AG04450 (cell line): ENCODE measurements around the gene SEMA3C. TPM values are rescaled to one million over a fixed set of nuclear protein-coding genes. Genes with fewer than 3 reads are reported as not detected.

Experiments
- CTCF ChIA-PET: fragments of 300-600, 350-600 bp; formaldehyde crosslinking; extraction: SDS; loops from one replicate; lab custom pipeline; 2022; ENCODE audit warnings: antibody characterized with exemption, inconsistent platforms; lab: Charles Lee
- POLR2A ChIA-PET: fragments of 350-600 bp; formaldehyde crosslinking; extraction: SDS; loops from one replicate; lab custom pipeline; 2021; ENCODE audit warnings: antibody characterized with exemption, inconsistent platforms; lab: Yijun Ruan, JAX
- DNase-seq: peaks from one replicate; pipeline ENCODE4 v3.0.0-alpha.2; 2011; ENCODE audit warnings: low read depth, low spot score
- H3K27ac ChIP-seq: one replicate; pipeline ENCODE4 v1.5.1; 2012; ENCODE audit warnings: low read depth, low read length, control low read depth
- H3K27me3 ChIP-seq: one replicate; pipeline ENCODE4 v1.6.0; 2012; ENCODE audit warnings: low read length; ENCODE audit not compliant: control insufficient read depth, insufficient read depth
- H3K4me3 ChIP-seq: 2 replicates; pipeline ENCODE4 v1.5.1; 2011; ENCODE audit warnings: mild to moderate bottlenecking, low read depth, low read length, control low read depth
- H3K9me3 ChIP-seq: 2 replicates; pipeline ENCODE4 v1.5.1; 2012; ENCODE audit warnings: low read length; ENCODE audit not compliant: control insufficient read depth, insufficient read depth
- CTCF ChIP-seq: IDR thresholded peaks from 2 replicates; pipeline ENCODE4 v1.5.1; 2011; ENCODE audit warnings: low read depth, low read length, control low read depth, inconsistent platforms
- polyA plus RNA-seq: library from polyadenylated mRNA; depleted of rRNA; stranded (reverse); fragments of >200 nt; gene quantifications from 2 replicates; pipeline ENCODE4 v1.2.3, GENCODE V29; 2011

The SEMA3C gene
- polyA plus RNA-seq, 1 experiment = 39.9 TPM

GRCh38 chr7:80900583-80901576, 18.0 kb downstream of the SEMA3C start:
- no peak for DNase-seq
- Histone ChIP-seq H3K27ac (no peak overlapping the region), H3K4me3 (no peak overlapping the region), H3K9me3 (peaks cover 2% of the 10 kb centered on the region; the same call in 1 of the 2 replicates), H3K27me3 (no peaks in the 10 kb centered on the region)
- ChIA-PET CTCF (no interaction called here), POLR2A (no interaction called here)
- TF ChIP-seq CTCF = no peak

GRCh38 chr7:80896906-80897598, 21.8 kb downstream of the SEMA3C start:
- no peak overlapping the region for H3K27ac ChIP-seq
- H3K27me3 ChIP-seq = no peaks in the 10 kb centered on the region
- TF ChIP-seq CTCF = no peak
- no peak overlapping the region for H3K4me3 ChIP-seq
- peaks cover 2% of the 10 kb centered on the region; the same call in 1 of the 2 replicates for H3K9me3 ChIP-seq
- CTCF ChIA-PET = interaction anchor here (1.5 kb wide), 1 partner anchor 10 kb away, joined by 3 read pairs; no protein-coding TSS in a partner anchor
- no peak for DNase-seq
- POLR2A ChIA-PET = no interaction called here

- CTCF ChIA-PET = no interaction called here
- Histone ChIP-seq H3K4me3 (no peak overlapping the region), H3K27me3 (no peaks in the 10 kb centered on the region), H3K27ac (no peak overlapping the region), H3K9me3 (peaks cover 2% of the 10 kb centered on the region; the same call in 1 of the 2 replicates)
- no peak for TF ChIP-seq CTCF
- DNase-seq = no peak
- POLR2A ChIA-PET = no interaction called here
These were observed 23.8 kb downstream of the SEMA3C start for GRCh38 chr7:80895056-80895455.

- ChIA-PET POLR2A (no interaction called here), CTCF (no interaction called here)
- Histone ChIP-seq H3K4me3 (no peak overlapping the region), H3K27me3 (no peaks in the 10 kb centered on the region), H3K9me3 (no peaks in the 10 kb centered on the region), H3K27ac (no peak overlapping the region)
- TF ChIP-seq CTCF = no peak
- no peak for DNase-seq
These were observed 27.6 kb downstream of the SEMA3C start for GRCh38 chr7:80891259-80891544.
